Astrocyte (in vitro differentiated cells and primary cell): Measurements from ENCODE around the gene EPHB2.

Source experiments
- CTCF ChIP-seq: IDR thresholded peaks from 2 replicates; pipeline ENCODE4 v1.5.1; 2011; ENCODE audit warnings: low read depth, mild to moderate bottlenecking, inconsistent platforms, low read length, moderate library complexity; ENCODE audit not compliant: insufficient read depth
- EZH2 ChIP-seq: IDR thresholded peaks from 2 replicates; pipeline ENCODE4 v1.6.1; 2012; ENCODE audit warnings: mild to moderate bottlenecking, low read length, inconsistent platforms; ENCODE audit not compliant: insufficient read depth

GRCh38 chr1:22689505-22689904, 21.1 kb upstream of the EPHB2 start:
- no peak for TF ChIP-seq CTCF
- TF ChIP-seq EZH2, result no peak
